Transverse colon (tissue), 4 donors: ENCODE results near the gene ABHD15. TPM values are rescaled to one million over a fixed set of nuclear protein-coding genes. Genes with fewer than 3 reads are reported as not detected.

ENCODE experiments used
- DNase-seq: peaks from one replicate; pipeline ENCODE4 v3.0.0-alpha.2; 2019
- H3K27ac ChIP-seq, 4 donors: fragments of 200-600 bp; sonication (generic); 2 replicates each; pipeline ENCODE4 v1.5.1; 2016 to 2018; ENCODE audit warnings: inconsistent platforms in 4 of 4
- H3K27me3 ChIP-seq: fragments of 200-600 bp; sonication (generic); 2 replicates; pipeline ENCODE4 v1.5.1; 2017; ENCODE audit warnings: inconsistent platforms
- H3K36me3 ChIP-seq, 4 donors: fragments of 200-600 bp; sonication (generic); 2 replicates each; pipeline ENCODE4 v1.5.1; 2017 to 2019; ENCODE audit warnings: inconsistent platforms in 4 of 4
- H3K4me1 ChIP-seq, 4 donors: fragments of 200-600 bp; sonication (generic); 2 replicates each; pipeline ENCODE4 v1.5.1; 2017 to 2020; ENCODE audit warnings: inconsistent platforms in 4 of 4
- H3K4me3 ChIP-seq, 4 donors: fragments of 200-600 bp; sonication (generic); 1 replicate in 1 of 4; 2 replicates in 3 of 4; pipeline versions ENCODE4 v1.5.1 to v1.6.1; 2017 to 2019; ENCODE audit warnings: inconsistent platforms in 4 of 4
- H3K9me3 ChIP-seq, 2 donors: fragments of 200-600 bp; sonication (generic); 2 replicates each; pipeline ENCODE4 v1.5.1; 2017 to 2019; ENCODE audit warnings: inconsistent platforms in 2 of 2
- CTCF ChIP-seq, 5 experiments: fragments of 200-600 bp in 3 of 5; fragments of 450-650 bp in 2 of 5; sonication (generic) in 3 of 5; IDR thresholded peaks; 1 replicate in 2 of 5; 2 replicates in 3 of 5; pipeline ENCODE4 v1.5.1; 2016 to 2017; ENCODE audit warnings: antibody characterized with exemption in 5 of 5, inconsistent platforms in 3 of 5, mild to moderate bottlenecking in 2 of 5, moderate library complexity in 1 of 5
- EP300 ChIP-seq: sonication (generic); formaldehyde crosslinking; IDR thresholded peaks from one replicate; pipeline ENCODE4 v1.6.1; 2017; ENCODE audit warnings: antibody characterized with exemption, low read depth
- POLR2A ChIP-seq: fragments of 450-650 bp; IDR thresholded peaks from one replicate; pipeline ENCODE4 v1.6.1; 2016; ENCODE audit warnings: antibody characterized with exemption, mild to moderate bottlenecking, moderate library complexity
- POLR2AphosphoS5 ChIP-seq, 3 donors: sonication (generic); formaldehyde crosslinking; IDR thresholded peaks; one replicate each; pipeline ENCODE4 v1.6.1; 2016; ENCODE audit warnings: antibody characterized with exemption in 3 of 3
- WGBS, 2 donors: methylation state at CpG; one replicate each; pipeline ENCODE4 v1.1.5; 2018; ENCODE audit warnings: low coverage in 1 of 2; 5-methylcytosine and 5-hydroxymethylcytosine counted together
- in situ Hi-C, 4 donors: fragments of 200-750 bp; cut with MboI; loops; one replicate each; pipeline versions ENCODE4 v1.15.0 to v1.15.1; 2017; ENCODE audit warnings: low sequenced_read_pairs in 3 of 4, low pct_ligation_motif_present in 1 of 4, low pct_unique_long_range_greater_than_20kb in 1 of 4
- intact Hi-C: fragments of 100-400 bp; cut with DNase I; formaldehyde crosslinking; loops from one replicate; pipeline ENCODE4 v1.15.1; 2023; ENCODE audit warnings: low total_unique reads
- total RNA-seq, 4 donors: library from RNA; depleted of rRNA; stranded (reverse); fragments of >200 nt; gene quantifications; one replicate each; pipeline ENCODE4 v1.1.0, GENCODE V29; 2016

Gene ABHD15
- total RNA-seq, 4 donors from 2014 or later, result 18.7 to 38.0 (median 24.6) TPM

- no peak for DNase-seq
- peaks cover 6 to 22% (median 19%) of the 10 kb centered on the region in 4 donors for H3K4me1 ChIP-seq
- H3K36me3 ChIP-seq, result peaks cover 0 to 12% (median 4%) of the 10 kb centered on the region in 4 donors
Measured at GRCh38 chr17:29577385-29578211, 10.8 kb upstream of the ABHD15 start.

GRCh38 chr17:29577001-29577370, 10.1 kb upstream of the ABHD15 start:
- Histone ChIP-seq H3K4me3 (no peak overlapping the region), H3K9me3 (no peaks in the 10 kb centered on the region), H3K4me1 (peaks cover 6 to 28% (median 22%) of the 10 kb centered on the region in 4 donors), H3K36me3 (peaks cover 0 to 12% (median 4%) of the 10 kb centered on the region in 4 donors), H3K27ac (peak overlapping the region in 1 of 4 donors; percentile 12), H3K27me3 (no peaks in the 10 kb centered on the region)
- DNase-seq, result no peak
- intact Hi-C loops (no loop called here), in situ Hi-C loops (no loop called here)
- TF ChIP-seq EP300 (no peak), POLR2AphosphoS5 (IDR thresholded peaks at IDR 0.05) (no peak), POLR2A (no peak), CTCF (IDR thresholded peaks at IDR 0.05) (no peak)
- 95% methylated on average over 9 of the region's 9 CpGs; no CpG with 5 or more reads in 1 of the 2 donors for WGBS, 2 donors

More at GRCh38 chr17:29577385-29578211, 10.8 kb upstream of the ABHD15 start:
- in situ Hi-C loops, result no loop called here
- 75% methylated on average over 14 of the region's 22 CpGs; no CpG with 5 or more reads in 1 of the 2 donors for WGBS, 2 donors
- Histone ChIP-seq H3K27ac (peak overlapping the region in 1 of 4 donors; percentile 12), H3K4me3 (no peak overlapping the region), H3K27me3 (no peaks in the 10 kb centered on the region), H3K9me3 (no peaks in the 10 kb centered on the region)
- intact Hi-C loops, result no loop called here
- TF ChIP-seq POLR2AphosphoS5 (IDR thresholded peaks at IDR 0.05), result no peak
- no peak for TF ChIP-seq POLR2A
- no peak for TF ChIP-seq EP300
- TF ChIP-seq CTCF (IDR thresholded peaks at IDR 0.05), result no peak

- peaks cover 0 to 12% (median 4%) of the 10 kb centered on the region in 4 donors for H3K36me3 ChIP-seq
- peaks cover 6 to 31% (median 22%) of the 10 kb centered on the region in 4 donors for H3K4me1 ChIP-seq
- in situ Hi-C loops, result no loop called here
Measured at GRCh38 chr17:29576214-29577000, 9.6 kb upstream of the ABHD15 start.

More at GRCh38 chr17:29576214-29577000, 9.6 kb upstream of the ABHD15 start:
- no peak for DNase-seq
- H3K27me3 ChIP-seq, result no peaks in the 10 kb centered on the region
- TF ChIP-seq POLR2A (no peak), EP300 (no peak), CTCF (IDR thresholded peaks at IDR 0.05) (no peak), POLR2AphosphoS5 (IDR thresholded peaks at IDR 0.05) (no peak)
- no peaks in the 10 kb centered on the region for H3K9me3 ChIP-seq
- WGBS, 2 donors, result 94% methylated on average over 37 of the region's 37 CpGs; no CpG with 5 or more reads in 1 of the 2 donors
- no peak overlapping the region for H3K4me3 ChIP-seq
- no peak overlapping the region for H3K27ac ChIP-seq
- intact Hi-C loops, result no loop called here
